Measurements from ENCODE around the gene CACNA1B. TPM values are rescaled to one million over a fixed set of nuclear protein-coding genes. Genes with fewer than 3 reads are reported as not detected.
"Not testable (repeated sequence)": the region's sequence is repeated elsewhere in the genome, so short reads cannot be mapped to it uniquely, and the experiment has no call there.

Gene CACNA1B
- total RNA-seq, result 1 to 10 TPM in 2 of 7 donors, under 1 TPM in 4, not detected in 1; 0.03 to 3.8 (median 0.25) TPM
- polyA plus RNA-seq, result under 1 TPM; 0.01 to 0.02 TPM
- long read RNA-seq, donor 1, result 0 reads
- long read RNA-seq, donor 2, result 0 reads
- long read RNA-seq, donor 3, partial matches to known transcripts, result 2 of 3 reads
- long read RNA-seq, donor 3, other reads (novel, unspliced or antisense), result 1 of 3 reads

- H3K36me3 ChIP-seq; H3K9me3 ChIP-seq; H3K27me3 ChIP-seq; H3K27ac ChIP-seq; DNase-seq; intact Hi-C loops (cut with DNase I); H3K4me1 ChIP-seq (ENCODE audit: insufficient read depth); H3K4me3 ChIP-seq: not testable (repeated sequence)
- 1 to 8% (median 4%) methylated on average over 5 to 82 of the region's 95 CpGs for WGBS, 3 donors
Observed at GRCh38 chr9:137877506-137878122, at the start of gene CACNA1B. Gene CACNA1B, plus strand, starts transcription at chr9:137877782. Its CDS starts 152 bp downstream, at chr9:137877934.

- WGBS, 3 donors, result 93 to 94% (median 94%) methylated on average over 20 of the region's 20 CpGs
- H3K27ac ChIP-seq, result no peak overlapping the region
- intact Hi-C loops (cut with DNase I), result no loop called here
- DNase-seq, result no peak
- no peaks in the 10 kb centered on the region for H3K4me1 ChIP-seq (ENCODE audit: insufficient read depth)
- H3K27me3 ChIP-seq, result no peaks in the 10 kb centered on the region
- TF ChIP-seq EP300 (IDR thresholded peaks at IDR 0.05), result no peak
- TF ChIP-seq CTCF (IDR thresholded peaks at IDR 0.05), result no peak
- H3K9me3 ChIP-seq, result peaks cover 0 to 3% of the 10 kb centered on the region in 2 donors
- no peaks in the 10 kb centered on the region for H3K36me3 ChIP-seq
- H3K4me3 ChIP-seq, result no peak overlapping the region
Observed at GRCh38 chr9:137827908-137828526, 49.6 kb upstream of the CACNA1B start.

GRCh38 chr9:137828527-137829259 lies 48.9 kb upstream of the CACNA1B start:
- TF ChIP-seq CTCF (IDR thresholded peaks at IDR 0.05) (no peak), EP300 (IDR thresholded peaks at IDR 0.05) (no peak), POLR2A (IDR thresholded peaks at IDR 0.05) (no peak)
- WGBS, 3 donors, result 74 to 82% (median 82%) methylated on average over 21 of the region's 21 CpGs
- no peaks in the 10 kb centered on the region for H3K27me3 ChIP-seq
- H3K36me3 ChIP-seq, result no peaks in the 10 kb centered on the region
- H3K4me3 ChIP-seq, result no peak overlapping the region
- H3K4me1 ChIP-seq (ENCODE audit: insufficient read depth), result no peaks in the 10 kb centered on the region
- no peak for DNase-seq
- no peak overlapping the region for H3K27ac ChIP-seq
- peaks cover 0 to 3% of the 10 kb centered on the region in 2 donors for H3K9me3 ChIP-seq
- intact Hi-C loops (cut with DNase I), result no loop called here

DNA sequence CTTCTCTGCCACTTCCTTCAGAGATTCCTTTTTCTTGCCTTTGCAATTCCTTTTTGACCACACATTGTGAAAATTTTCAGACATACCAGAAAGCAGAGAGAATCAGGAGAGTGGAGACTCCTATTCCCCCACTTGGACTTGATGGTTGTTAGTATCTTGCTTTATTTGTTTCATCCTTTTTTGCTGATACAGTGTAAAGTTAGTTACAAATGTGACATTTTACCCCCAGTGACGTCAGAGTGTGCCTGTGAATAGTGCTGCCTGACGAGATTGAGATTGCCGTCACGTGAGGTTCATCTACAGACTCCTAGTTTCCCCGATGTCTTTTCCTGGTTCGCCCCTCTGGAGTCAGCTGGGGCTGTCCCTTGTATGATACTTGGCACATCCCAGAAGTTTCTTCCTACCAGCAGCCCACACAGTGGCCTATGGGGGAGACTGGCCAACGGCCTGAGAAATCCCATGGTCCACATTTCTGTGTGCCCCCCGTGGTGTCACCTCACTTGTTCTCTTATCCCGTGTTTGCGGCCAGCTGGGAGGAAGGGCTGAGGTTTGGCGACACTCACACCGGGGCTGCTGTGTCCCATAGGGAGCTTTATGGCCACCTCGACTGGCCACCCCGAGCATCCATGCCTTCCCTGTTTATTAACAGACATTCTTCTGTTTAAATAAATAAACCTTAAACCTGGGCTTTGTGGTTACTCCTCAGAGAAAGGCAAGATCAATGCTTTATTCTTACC lies 48.2 kb upstream of the CACNA1B start:
- no peak overlapping the region for H3K4me3 ChIP-seq
- intact Hi-C loops (cut with DNase I), result no loop called here
- H3K27ac ChIP-seq, result no peak overlapping the region
- peaks cover 0 to 3% of the 10 kb centered on the region in 2 donors for H3K9me3 ChIP-seq
- H3K36me3 ChIP-seq, result no peaks in the 10 kb centered on the region
- 88 to 92% (median 92%) methylated on average over 14 of the region's 14 CpGs for WGBS, 3 donors
- no peak for DNase-seq
- TF ChIP-seq CTCF (IDR thresholded peaks at IDR 0.05), result no peak
- H3K27me3 ChIP-seq, result no peaks in the 10 kb centered on the region
- no peaks in the 10 kb centered on the region for H3K4me1 ChIP-seq (ENCODE audit: insufficient read depth)
